ENCODE measurements around the gene MEF2D.

DNA sequence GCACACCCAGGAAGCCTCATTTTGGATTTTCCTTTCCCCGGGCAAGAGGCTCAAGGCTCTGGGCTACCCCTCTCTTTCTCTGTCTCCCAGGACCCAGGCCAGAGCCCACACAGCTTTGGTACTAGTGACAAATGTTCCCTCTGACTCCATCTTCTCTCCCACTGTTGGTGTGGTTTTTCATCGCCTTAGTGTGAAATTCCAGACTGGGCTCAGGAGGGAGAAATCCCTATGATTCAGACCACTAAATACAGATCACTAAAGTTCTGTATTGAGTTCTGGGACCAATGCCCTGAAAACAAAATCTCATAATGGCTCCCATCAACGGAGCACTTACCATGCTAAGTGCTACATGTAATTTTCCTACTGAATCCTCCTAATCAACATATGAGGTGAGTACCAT is 45.7 kb upstream of the MEF2D start:
- TF ChIP-seq, protein P1, sequence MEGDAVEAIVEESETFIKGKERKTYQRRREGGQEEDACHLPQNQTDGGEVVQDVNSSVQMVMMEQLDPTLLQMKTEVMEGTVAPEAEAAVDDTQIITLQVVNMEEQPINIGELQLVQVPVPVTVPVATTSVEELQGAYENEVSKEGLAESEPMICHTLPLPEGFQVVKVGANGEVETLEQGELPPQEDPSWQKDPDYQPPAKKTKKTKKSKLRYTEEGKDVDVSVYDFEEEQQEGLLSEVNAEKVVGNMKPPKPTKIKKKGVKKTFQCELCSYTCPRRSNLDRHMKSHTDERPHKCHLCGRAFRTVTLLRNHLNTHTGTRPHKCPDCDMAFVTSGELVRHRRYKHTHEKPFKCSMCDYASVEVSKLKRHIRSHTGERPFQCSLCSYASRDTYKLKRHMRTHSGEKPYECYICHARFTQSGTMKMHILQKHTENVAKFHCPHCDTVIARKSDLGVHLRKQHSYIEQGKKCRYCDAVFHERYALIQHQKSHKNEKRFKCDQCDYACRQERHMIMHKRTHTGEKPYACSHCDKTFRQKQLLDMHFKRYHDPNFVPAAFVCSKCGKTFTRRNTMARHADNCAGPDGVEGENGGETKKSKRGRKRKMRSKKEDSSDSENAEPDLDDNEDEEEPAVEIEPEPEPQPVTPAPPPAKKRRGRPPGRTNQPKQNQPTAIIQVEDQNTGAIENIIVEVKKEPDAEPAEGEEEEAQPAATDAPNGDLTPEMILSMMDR (IDR thresholded peaks at IDR 0.05), result no peak
- no peak for TF ChIP-seq POLR2A (IDR thresholded peaks at IDR 0.05)

All from right lobe of liver (tissue), 4 donors.